Measurements from ENCODE around the gene NFIX. TPM values are rescaled to one million over a fixed set of nuclear protein-coding genes. Genes with fewer than 3 reads are reported as not detected.

NFIX gene
- total RNA-seq, 2 donors from 2014 or later = 0.75 to 0.86 TPM

DNA sequence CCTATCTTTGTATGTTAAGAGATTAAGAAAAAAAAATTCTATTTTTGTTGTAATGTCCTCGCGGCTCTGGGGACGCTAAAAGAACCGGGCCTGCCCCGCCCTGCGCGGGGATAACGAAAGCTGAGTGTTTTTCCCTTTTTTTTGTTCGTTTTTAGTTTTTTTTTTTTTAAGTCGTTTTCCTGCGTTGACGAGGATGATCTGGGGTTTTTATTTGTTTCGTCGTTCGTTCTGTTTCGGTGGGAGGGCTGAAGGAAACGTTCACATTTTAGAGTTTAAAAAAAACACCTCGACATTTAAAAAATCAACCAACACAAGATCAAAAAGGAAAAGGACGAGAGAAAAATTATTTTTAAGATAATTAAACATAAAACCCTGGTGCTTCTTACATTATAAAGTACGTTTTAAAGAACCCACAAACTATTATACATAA lies 101.8 kb downstream of the NFIX start:
- H3K9me3 ChIP-seq (ENCODE audit: control insufficient read depth, low read length, poor library complexity, severe bottlenecking) = no peaks in the 10 kb centered on the region
- H3K27me3 Mint-ChIP-seq = peaks cover 7% of the 10 kb centered on the region
- peak overlapping the region; percentile 93 for H3K4me3 Mint-ChIP-seq
- H3K36me3 Mint-ChIP-seq (ENCODE audit: low read depth) = peaks cover 2% of the 10 kb centered on the region
- peaks cover 42% of the 10 kb centered on the region for H3K4me1 Mint-ChIP-seq
- H3K27ac Mint-ChIP-seq = no peak overlapping the region
- ATAC-seq (no peak), DNase-seq (no peak)

GRCh38 chr19:13097463-13098258 lies 102.4 kb downstream of the NFIX start:
- peaks cover 7% of the 10 kb centered on the region for H3K27me3 Mint-ChIP-seq

GRCh38 chr19:13098277-13099072 lies 103.2 kb downstream of the NFIX start:
- H3K9me3 ChIP-seq (ENCODE audit: control insufficient read depth, low read length, poor library complexity, severe bottlenecking) = no peaks in the 10 kb centered on the region
- no peak for DNase-seq
- H3K4me1 Mint-ChIP-seq = peaks cover 47% of the 10 kb centered on the region
- H3K36me3 Mint-ChIP-seq (ENCODE audit: low read depth) = peaks cover 2% of the 10 kb centered on the region
- peak overlapping the region; percentile 87 for H3K4me3 Mint-ChIP-seq
- ATAC-seq = peak; percentile 20
- no peak overlapping the region for H3K27ac Mint-ChIP-seq
- H3K27me3 Mint-ChIP-seq = peaks cover 7% of the 10 kb centered on the region

More at GRCh38 chr19:13097463-13098258, 102.4 kb downstream of the NFIX start:
- ATAC-seq (no peak), DNase-seq (no peak)
- Mint-ChIP-seq H3K4me1 (peaks cover 44% of the 10 kb centered on the region), H3K36me3 (ENCODE audit: low read depth) (peaks cover 2% of the 10 kb centered on the region), H3K4me3 (peak overlapping the region; percentile 93), H3K27ac (no peak overlapping the region)
- no peaks in the 10 kb centered on the region for H3K9me3 ChIP-seq (ENCODE audit: control insufficient read depth, low read length, poor library complexity, severe bottlenecking)

- H3K27ac Mint-ChIP-seq = peak overlapping the region; percentile 88
- H3K4me1 Mint-ChIP-seq = peaks cover 43% of the 10 kb centered on the region
- peaks cover 2% of the 10 kb centered on the region for H3K36me3 Mint-ChIP-seq (ENCODE audit: low read depth)
- H3K9me3 ChIP-seq (ENCODE audit: control insufficient read depth, low read length, poor library complexity, severe bottlenecking) = no peaks in the 10 kb centered on the region
- DNase-seq = peak; percentile 69 to 75 (median 71)
- ATAC-seq = peak; percentile 67
- peak overlapping the region; percentile 87 for H3K4me3 Mint-ChIP-seq
- H3K27me3 Mint-ChIP-seq = peaks cover 7% of the 10 kb centered on the region
Measured at GRCh38 chr19:13099073-13099999, 104.1 kb downstream of the NFIX start.

DNA sequence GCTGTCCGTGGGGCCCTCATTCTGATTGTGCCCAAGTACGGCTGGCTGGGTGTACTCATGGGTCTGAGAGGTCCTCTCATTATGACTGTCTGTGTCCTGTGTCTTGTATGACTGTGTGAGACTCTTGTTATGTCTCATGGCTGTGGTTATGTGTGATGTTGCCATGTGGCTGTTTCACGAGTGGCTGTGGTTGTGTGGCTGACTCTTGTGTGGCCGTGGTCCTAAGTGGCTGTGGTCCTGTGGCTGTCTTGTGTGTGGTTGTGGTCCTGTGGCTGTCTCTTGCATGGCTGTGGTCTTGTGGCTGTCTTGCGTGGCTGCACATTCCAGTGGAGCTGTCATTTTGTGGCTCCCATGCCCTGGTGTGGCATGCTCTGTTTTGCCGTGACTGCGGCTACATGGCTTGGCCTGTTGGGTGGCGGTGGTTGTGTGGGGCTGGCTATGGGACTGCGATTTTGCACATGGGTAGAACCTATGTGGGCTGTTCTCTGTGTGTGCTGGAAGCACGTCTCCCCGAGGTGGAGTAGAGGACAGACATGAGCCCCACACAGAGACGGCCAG lies 104.8 kb downstream of the NFIX start:
- H3K27ac Mint-ChIP-seq = peak overlapping the region; percentile 88
- H3K36me3 Mint-ChIP-seq (ENCODE audit: low read depth) = peaks cover 2% of the 10 kb centered on the region
- peaks cover 7% of the 10 kb centered on the region for H3K27me3 Mint-ChIP-seq
- no peak for DNase-seq
- no peaks in the 10 kb centered on the region for H3K9me3 ChIP-seq (ENCODE audit: control insufficient read depth, low read length, poor library complexity, severe bottlenecking)
- H3K4me1 Mint-ChIP-seq = peaks cover 41% of the 10 kb centered on the region
- peak overlapping the region; percentile 86 for H3K4me3 Mint-ChIP-seq
- peak; percentile 27 for ATAC-seq

DNA sequence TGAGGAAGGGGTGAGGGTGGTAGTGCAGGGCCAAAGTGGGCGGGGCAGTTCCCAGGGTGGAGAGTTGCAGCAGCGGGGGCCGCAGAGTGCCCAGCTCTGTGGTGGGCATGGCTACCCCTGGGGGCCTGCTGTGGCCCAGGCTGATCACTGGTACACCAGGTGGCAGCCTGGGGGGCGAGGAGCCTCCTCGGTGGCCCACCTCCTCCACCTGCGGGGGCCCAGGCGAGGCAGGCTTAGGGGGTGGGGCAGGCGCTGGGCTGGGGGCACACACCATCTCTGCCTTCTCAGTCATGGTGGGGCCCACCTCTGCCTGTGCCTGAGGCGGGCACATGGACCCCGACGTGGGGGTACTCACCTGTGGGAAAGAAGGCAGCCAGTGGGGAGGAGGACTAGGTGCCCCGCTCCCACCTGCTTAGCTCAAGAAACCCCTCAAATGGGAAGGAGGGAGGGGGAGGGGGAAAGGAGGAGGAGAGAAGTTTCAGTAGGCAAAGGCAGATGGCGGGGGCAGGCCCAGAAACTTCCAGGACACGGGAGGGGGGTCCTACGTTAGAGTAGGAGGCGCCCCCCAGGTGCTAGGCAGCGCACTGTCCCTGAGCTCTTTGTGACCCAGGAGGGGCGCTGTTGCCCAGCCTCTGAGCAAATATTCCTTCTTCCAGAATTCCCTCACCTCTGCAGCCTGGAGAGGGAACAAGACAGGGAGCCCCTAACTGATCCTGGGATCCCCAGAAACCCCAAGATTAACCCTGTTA lies 105.7 kb downstream of the NFIX start:
- H3K9me3 ChIP-seq (ENCODE audit: control insufficient read depth, low read length, poor library complexity, severe bottlenecking) = no peaks in the 10 kb centered on the region
- DNase-seq (no peak), ATAC-seq (no peak)
- Mint-ChIP-seq H3K4me1 (peaks cover 36% of the 10 kb centered on the region), H3K27ac (peak overlapping the region; percentile 88), H3K4me3 (peak overlapping the region; percentile 86), H3K36me3 (ENCODE audit: low read depth) (peaks cover 2% of the 10 kb centered on the region), H3K27me3 (peaks cover 4% of the 10 kb centered on the region)

DNA sequence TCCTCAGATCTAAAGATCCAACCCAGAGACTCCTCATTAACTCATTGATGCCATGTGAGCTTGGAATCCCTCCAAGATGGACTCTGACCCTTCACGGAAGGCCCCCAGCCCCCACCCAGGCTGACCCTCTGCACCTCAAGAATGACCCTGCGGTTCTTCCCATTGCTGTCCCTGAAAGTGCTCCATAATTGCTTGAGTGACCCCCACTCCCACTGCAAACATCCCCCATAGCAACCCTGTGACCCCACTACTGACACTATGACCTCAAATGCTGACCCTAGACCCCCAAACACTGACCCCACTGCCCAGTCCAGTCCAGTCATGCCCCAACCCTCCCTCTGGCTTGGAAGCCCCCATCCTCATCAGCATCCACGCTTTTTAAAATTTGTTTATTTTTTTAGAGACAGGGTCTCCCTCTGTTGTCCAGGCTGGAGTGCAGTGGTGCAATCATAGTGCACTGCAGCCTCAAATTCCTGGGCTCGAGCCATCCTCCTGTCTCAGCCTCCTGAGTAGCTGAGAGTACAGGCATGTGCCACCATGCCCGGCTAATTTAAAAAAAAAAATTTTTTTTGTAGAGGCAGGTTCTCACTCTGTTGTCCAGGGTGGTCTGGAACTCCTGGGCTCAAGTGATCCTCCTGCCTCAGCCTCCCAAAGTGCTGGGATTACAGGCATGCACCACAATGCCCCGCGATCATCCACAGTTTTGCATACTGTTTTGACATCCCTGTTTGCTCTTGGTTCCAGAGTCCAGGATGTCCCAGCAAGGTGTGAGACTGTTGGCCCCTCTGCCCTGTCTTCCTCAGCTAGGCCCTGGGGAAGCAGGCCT lies 106.5 kb downstream of the NFIX start:
- H3K9me3 ChIP-seq (ENCODE audit: control insufficient read depth, low read length, poor library complexity, severe bottlenecking) = no peaks in the 10 kb centered on the region
- Mint-ChIP-seq H3K4me3 (peak overlapping the region; percentile 86), H3K27ac (peak overlapping the region; percentile 78), H3K27me3 (no peaks in the 10 kb centered on the region), H3K36me3 (ENCODE audit: low read depth) (no peaks in the 10 kb centered on the region), H3K4me1 (peaks cover 33% of the 10 kb centered on the region)
- DNase-seq = no peak
- ATAC-seq = no peak

DNA sequence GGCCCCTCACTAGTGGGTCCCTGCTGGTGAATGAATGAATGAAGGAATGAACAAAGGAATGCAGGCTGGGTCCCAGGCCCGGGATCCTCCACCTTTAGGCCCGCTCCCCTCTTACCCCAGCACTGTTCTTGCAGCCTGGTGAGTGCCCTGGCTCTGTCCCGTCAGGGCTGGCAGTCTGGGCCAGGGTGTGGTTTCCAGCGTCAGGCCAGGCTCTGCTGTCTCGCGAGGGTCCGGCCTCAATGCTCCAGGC lies 107.1 kb downstream of the NFIX start:
- Mint-ChIP-seq H3K4me1 (peaks cover 30% of the 10 kb centered on the region), H3K36me3 (ENCODE audit: low read depth) (no peaks in the 10 kb centered on the region), H3K27ac (peak overlapping the region; percentile 78), H3K4me3 (peak overlapping the region; percentile 86), H3K27me3 (no peaks in the 10 kb centered on the region)
- ATAC-seq (no peak), DNase-seq (no peak)
- no peaks in the 10 kb centered on the region for H3K9me3 ChIP-seq (ENCODE audit: control insufficient read depth, low read length, poor library complexity, severe bottlenecking)

DNA sequence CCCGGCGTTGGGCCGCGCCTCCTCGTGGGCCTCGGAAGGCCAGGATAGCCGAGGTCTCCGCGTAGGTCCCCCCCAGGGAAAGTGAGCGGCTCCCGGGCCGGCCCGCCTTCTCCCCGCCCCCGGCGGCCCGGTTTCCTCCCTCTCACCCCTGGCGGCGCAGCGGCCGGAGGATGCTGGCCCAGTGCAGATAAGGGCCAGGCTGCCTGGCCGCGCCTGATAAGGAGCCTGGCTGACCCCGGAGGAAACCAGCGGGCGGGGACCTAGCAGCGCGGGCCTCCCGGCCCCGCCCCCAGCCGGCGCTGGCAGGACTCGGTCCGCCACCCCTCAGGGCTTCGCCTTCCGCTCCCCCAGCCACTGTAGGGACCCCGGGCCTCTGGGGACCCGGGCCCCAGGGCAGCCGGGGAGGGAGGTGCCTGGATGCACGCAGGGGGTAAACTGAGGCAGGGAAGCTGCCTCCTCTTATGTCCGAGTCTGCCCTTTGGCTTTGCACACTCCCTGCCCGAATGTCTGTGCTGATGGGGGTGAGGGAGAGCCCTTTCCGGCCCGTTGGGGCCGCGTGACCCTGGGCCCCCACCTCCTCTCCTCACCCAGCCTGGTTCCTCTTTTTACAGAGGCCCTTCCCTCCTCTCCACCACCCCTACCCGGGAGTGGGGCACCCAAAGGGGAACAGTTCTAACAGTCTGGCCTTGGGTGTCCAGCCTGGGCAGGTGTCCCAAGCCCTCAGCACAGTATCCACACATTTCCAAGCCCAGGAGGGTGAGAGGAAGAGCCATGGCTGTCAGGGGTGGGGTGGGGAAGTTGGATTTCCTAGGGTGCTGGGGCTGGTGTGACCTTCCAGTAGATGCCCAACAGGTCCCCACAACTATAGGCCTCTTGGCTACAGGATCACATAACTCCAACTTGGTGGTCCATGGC lies 107.6 kb downstream of the NFIX start, which contains the start of gene LYL1:
TSS of gene LYL1 (minus strand) at position 193 of the 915 bp plus-strand sequence. CDS start 1,687 bp downstream, outside the sequence.
- H3K27ac Mint-ChIP-seq = peak within 1 kb of the TSS; percentile 78
- peak; percentile 16 for ATAC-seq
- peak in 1 of 3 donors; percentile 36 for DNase-seq
- H3K4me1 Mint-ChIP-seq = peaks cover 29% of the 10 kb centered on the region
- no peaks in the 10 kb centered on the region for H3K9me3 ChIP-seq (ENCODE audit: control insufficient read depth, low read length, poor library complexity, severe bottlenecking)
- H3K36me3 Mint-ChIP-seq (ENCODE audit: low read depth) = no peaks in the 10 kb centered on the region
- peak within 1 kb of the TSS; percentile 86 for H3K4me3 Mint-ChIP-seq
- no peaks in the 10 kb centered on the region for H3K27me3 Mint-ChIP-seq

- no peak for DNase-seq
- peak overlapping the region; percentile 60 for H3K27ac Mint-ChIP-seq
Measured at GRCh38 chr19:13103581-13104359, 108.5 kb downstream of the NFIX start.

More at GRCh38 chr19:13103581-13104359, 108.5 kb downstream of the NFIX start:
- H3K36me3 Mint-ChIP-seq (ENCODE audit: low read depth) = no peaks in the 10 kb centered on the region
- no peaks in the 10 kb centered on the region for H3K9me3 ChIP-seq (ENCODE audit: control insufficient read depth, low read length, poor library complexity, severe bottlenecking)
- no peak for ATAC-seq
- peak overlapping the region; percentile 92 for H3K4me3 Mint-ChIP-seq
- H3K27me3 Mint-ChIP-seq = no peaks in the 10 kb centered on the region
- H3K4me1 Mint-ChIP-seq = peaks cover 22% of the 10 kb centered on the region
